Loucy (cell line): ENCODE results near the gene GFI1.
A peak's percentile ranks its signal among the peaks of the same experiment; 100 is the strongest.

Experiments
- H2AFZ ChIP-seq: fragments of 200-600 bp; sonication (generic); 2 replicates; pipeline ENCODE4 v1.6.0; 2016; ENCODE audit warnings: antibody characterized with exemption, mild to moderate bottlenecking, low read length, moderate library complexity
- H3F3A ChIP-seq: fragments of 200-600 bp; 2 replicates; pipeline ENCODE4 v1.6.0; 2016; ENCODE audit warnings: antibody characterized with exemption, low read depth, mild to moderate bottlenecking
- H3K27me3 ChIP-seq: fragments of 200-600 bp; sonication (generic); 2 replicates; pipeline ENCODE4 v1.6.1; 2014; ENCODE audit warnings: low read length, mild to moderate bottlenecking; ENCODE audit not compliant: insufficient read depth, poor library complexity, severe bottlenecking
- H3K36me3 ChIP-seq: fragments of 200-600 bp; sonication (generic); 2 replicates; pipeline ENCODE4 v1.6.1; 2016; ENCODE audit warnings: low read length; ENCODE audit not compliant: insufficient read depth
- H3K4me1 ChIP-seq: fragments of 200-600 bp; sonication (generic); 2 replicates; pipeline ENCODE4 v1.5.1; 2014; ENCODE audit warnings: low read length, mild to moderate bottlenecking; ENCODE audit not compliant: insufficient read depth, poor library complexity, severe bottlenecking
- H3K4me2 ChIP-seq: fragments of 200-600 bp; sonication (generic); 2 replicates; pipeline ENCODE4 v1.6.0; 2014; ENCODE audit warnings: antibody characterized with exemption, low read length, low read depth, mild to moderate bottlenecking; ENCODE audit not compliant: poor library complexity, severe bottlenecking
- H3K4me3 ChIP-seq: fragments of 200-600 bp; sonication (generic); 2 replicates; pipeline ENCODE4 v1.5.1; 2014; ENCODE audit warnings: low read length, mild to moderate bottlenecking, mixed read lengths; ENCODE audit not compliant: poor library complexity, severe bottlenecking
- H3K79me2 ChIP-seq: fragments of 200-600 bp; sonication (generic); 2 replicates; pipeline ENCODE4 v1.6.1; 2014; ENCODE audit warnings: low read length; ENCODE audit not compliant: insufficient read depth
- H3K9ac ChIP-seq: fragments of 200-600 bp; sonication (generic); 2 replicates; pipeline ENCODE4 v1.6.0; 2014; ENCODE audit warnings: mild to moderate bottlenecking, low read depth, low read length, moderate library complexity; ENCODE audit not compliant: poor library complexity, severe bottlenecking
- H3K9me2 ChIP-seq: fragments of 200-600 bp; sonication (generic); replicated peaks from 2 replicates; pipeline ENCODE4 v1.6.1; 2016; ENCODE audit warnings: low read depth, low read length, mixed read lengths
- H3K9me3 ChIP-seq: fragments of 200-600 bp; sonication (generic); 2 replicates; pipeline ENCODE4 v1.6.1; 2014; ENCODE audit warnings: mild to moderate bottlenecking, antibody characterized with exemption, low read length, low read depth; ENCODE audit not compliant: insufficient read depth
- H4K20me1 ChIP-seq: fragments of 200-600 bp; sonication (generic); 2 replicates; pipeline ENCODE4 v1.6.0; 2014; ENCODE audit warnings: antibody characterized with exemption, low read length, mild to moderate bottlenecking; ENCODE audit not compliant: insufficient read depth, poor library complexity, severe bottlenecking
- CTCF ChIP-seq: fragments of 200-600 bp; sonication (generic); conservative IDR thresholded peaks from 2 replicates; pipeline ENCODE4 v1.5.1; 2014; ENCODE audit warnings: mild to moderate bottlenecking, antibody characterized with exemption, low read length
- EZH2phosphoT487 ChIP-seq: fragments of 200-600 bp; IDR thresholded peaks from 2 replicates; pipeline ENCODE4 v1.6.1; 2018; ENCODE audit warnings: antibody characterized with exemption, mild to moderate bottlenecking, moderate library complexity, borderline replicate concordance

The GFI1 gene

GRCh38 chr1:92476071-92476631 is 10.6 kb downstream of the GFI1 start:
- Histone ChIP-seq H3K9me3 (no peaks in the 10 kb centered on the region), H3K4me3 (peak overlapping the region; percentile 8), H3K27me3 (no peaks in the 10 kb centered on the region), H4K20me1 (no peaks in the 10 kb centered on the region), H3F3A (no peaks in the 10 kb centered on the region), H2AFZ (no peak overlapping the region; the same call in 1 of the 2 replicates), H3K4me1 (peaks cover 43% of the 10 kb centered on the region), H3K9me2 (no peaks in the 10 kb centered on the region), H3K36me3 (peaks cover 3% of the 10 kb centered on the region; the same call in 1 of the 2 replicates), H3K9ac (peak overlapping the region; percentile 49), H3K79me2 (peaks cover 4% of the 10 kb centered on the region; the same call in 1 of the 2 replicates), H3K4me2 (peak overlapping the region; percentile 50)
- no peak for TF ChIP-seq CTCF
- no peak for TF ChIP-seq EZH2phosphoT487

GRCh38 chr1:92475029-92475428 is 11.7 kb downstream of the GFI1 start:
- Histone ChIP-seq H2AFZ (no peak overlapping the region), H3K9ac (peak overlapping the region; percentile 49), H3K9me2 (no peaks in the 10 kb centered on the region), H3K4me2 (no peak overlapping the region), H3K27me3 (no peaks in the 10 kb centered on the region), H3K9me3 (no peaks in the 10 kb centered on the region), H3K4me3 (no peak overlapping the region), H3K79me2 (no peaks in the 10 kb centered on the region), H4K20me1 (no peaks in the 10 kb centered on the region), H3F3A (no peaks in the 10 kb centered on the region), H3K4me1 (peaks cover 43% of the 10 kb centered on the region), H3K36me3 (peaks cover under 1% of the 10 kb centered on the region; the same call in 1 of the 2 replicates)
- TF ChIP-seq CTCF (no peak), EZH2phosphoT487 (no peak)

GRCh38 chr1:92473781-92474495 is 12.8 kb downstream of the GFI1 start:
- H3K9ac ChIP-seq: no peak overlapping the region
- no peaks in the 10 kb centered on the region for H3F3A ChIP-seq
- no peaks in the 10 kb centered on the region for H3K36me3 ChIP-seq
- TF ChIP-seq CTCF: no peak
- peaks cover 43% of the 10 kb centered on the region for H3K4me1 ChIP-seq
- no peaks in the 10 kb centered on the region for H3K9me2 ChIP-seq
- H4K20me1 ChIP-seq: no peaks in the 10 kb centered on the region
- no peak overlapping the region for H3K4me3 ChIP-seq
- no peaks in the 10 kb centered on the region for H3K9me3 ChIP-seq
- no peak overlapping the region for H2AFZ ChIP-seq
- no peaks in the 10 kb centered on the region for H3K27me3 ChIP-seq
- no peaks in the 10 kb centered on the region for H3K79me2 ChIP-seq
- no peak overlapping the region for H3K4me2 ChIP-seq
